Limb (tissue), 2 donors: Measurements from ENCODE around the gene PLCE1.
A peak's percentile ranks its signal among the peaks of the same experiment; 100 is the strongest.
"Not testable (repeated sequence)": the region's sequence is repeated elsewhere in the genome, so short reads cannot be mapped to it uniquely, and the experiment has no call there.

ENCODE experiments used
- DNase-seq, 2 donors: peaks; one replicate each; pipeline ENCODE4 v3.0.0-alpha.2; 2016; ENCODE audit errors: extremely low spot score in 2 of 2

Gene PLCE1

GRCh38 chr10:93993782-93994437 lies at the start of gene PLCE1:
TSS of gene PLCE1 (plus strand) at chr10:93993931. CDS start at chr10:94031047, 37,116 bp downstream.
- peak; percentile 42 to 82 for DNase-seq

- DNase-seq = no peak
These were observed 47.9 kb upstream of the PLCE1 start for GRCh38 chr10:93945819-93946218.

- peak; percentile 38 to 40 for DNase-seq
These were observed 46.7 kb upstream of the PLCE1 start for GRCh38 chr10:93947055-93947454.

GRCh38 chr10:93947524-93947923 lies 46.2 kb upstream of the PLCE1 start:
- DNase-seq = no peak

- DNase-seq = no peak
These were observed 41.8 kb upstream of the PLCE1 start for GRCh38 chr10:93951905-93952304.

- DNase-seq = no peak
These were observed 39.4 kb upstream of the PLCE1 start for GRCh38 chr10:93954299-93954698.

GRCh38 chr10:93954726-93955363 lies 38.9 kb upstream of the PLCE1 start:
- DNase-seq = no peak

- DNase-seq = no peak
These were observed 34.9 kb upstream of the PLCE1 start for GRCh38 chr10:93958834-93959233.

GRCh38 chr10:93960988-93961387 lies 32.7 kb upstream of the PLCE1 start:
- DNase-seq = not testable (repeated sequence)

- no peak for DNase-seq
These were observed 30.8 kb upstream of the PLCE1 start for GRCh38 chr10:93962973-93963372.

GRCh38 chr10:93963434-93963833 lies 30.3 kb upstream of the PLCE1 start:
- DNase-seq = no peak

- DNase-seq = no peak
These were observed 27.8 kb upstream of the PLCE1 start for GRCh38 chr10:93965911-93966310.

GRCh38 chr10:93967756-93968155 lies 26.0 kb upstream of the PLCE1 start:
- no peak for DNase-seq

GRCh38 chr10:93968540-93968945 lies 25.2 kb upstream of the PLCE1 start:
- DNase-seq = no peak

- DNase-seq = not testable (repeated sequence)
These were observed 23.2 kb upstream of the PLCE1 start for GRCh38 chr10:93970433-93971010.

GRCh38 chr10:93973748-93974445 lies 19.8 kb upstream of the PLCE1 start:
- DNase-seq = no peak

GRCh38 chr10:93977442-93977841 lies 16.3 kb upstream of the PLCE1 start:
- no peak for DNase-seq

GRCh38 chr10:93980486-93980885 lies 13.2 kb upstream of the PLCE1 start:
- no peak for DNase-seq

- DNase-seq = peak in 1 of 2 donors; percentile 60
These were observed 2.6 kb upstream of the PLCE1 start for GRCh38 chr10:93991114-93991513.

GRCh38 chr10:93991596-93992284 lies 2.0 kb upstream of the PLCE1 start:
- peak; percentile 70 to 72 for DNase-seq

GRCh38 chr10:93992400-93993030 lies 1.2 kb upstream of the PLCE1 start:
- no peak for DNase-seq
